GM18907 (cell line): ENCODE results near the gene CRYL1.

Experiments used
- ATAC-seq: cut with Tn5 transposase; IDR thresholded peaks from one replicate; pipeline ENCODE4 v1.9.1; 2021; ENCODE audit warnings: mild to moderate bottlenecking, moderate library complexity; ENCODE audit not compliant: unreplicated experiment

CRYL1 gene

GRCh38 chr13:20525601-20526544, at the start of gene CRYL1:
Gene CRYL1 (minus strand): TSS chr13:20525857. CDS start chr13:20525794, 63 bp downstream.
- ATAC-seq = peak; percentile 76

- ATAC-seq = no peak
Measured at GRCh38 chr13:20573636-20574035, 48.0 kb upstream of the CRYL1 start.

- no peak for ATAC-seq
Measured at GRCh38 chr13:20573186-20573585, 47.5 kb upstream of the CRYL1 start.

DNA sequence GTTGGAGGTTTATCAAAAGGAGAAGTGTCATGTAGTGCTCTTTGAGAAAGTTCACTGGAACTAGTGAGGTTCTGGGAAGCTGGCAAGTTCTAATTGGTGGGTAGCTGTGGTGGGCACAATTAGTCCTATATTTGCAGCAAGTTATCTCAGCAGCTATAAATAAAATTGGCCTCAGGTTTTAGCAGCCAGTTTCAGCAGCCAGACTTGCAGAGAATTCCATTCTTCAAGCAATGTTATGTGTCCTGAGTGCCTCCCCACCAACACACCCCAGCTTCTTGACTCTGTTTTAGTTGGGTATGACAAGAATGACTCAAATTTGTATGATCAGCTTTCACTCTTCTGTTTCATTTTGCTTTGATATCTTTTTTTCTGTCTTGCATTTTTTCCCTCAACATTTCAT, 46.0 kb upstream of the CRYL1 start:
- ATAC-seq = no peak

DNA sequence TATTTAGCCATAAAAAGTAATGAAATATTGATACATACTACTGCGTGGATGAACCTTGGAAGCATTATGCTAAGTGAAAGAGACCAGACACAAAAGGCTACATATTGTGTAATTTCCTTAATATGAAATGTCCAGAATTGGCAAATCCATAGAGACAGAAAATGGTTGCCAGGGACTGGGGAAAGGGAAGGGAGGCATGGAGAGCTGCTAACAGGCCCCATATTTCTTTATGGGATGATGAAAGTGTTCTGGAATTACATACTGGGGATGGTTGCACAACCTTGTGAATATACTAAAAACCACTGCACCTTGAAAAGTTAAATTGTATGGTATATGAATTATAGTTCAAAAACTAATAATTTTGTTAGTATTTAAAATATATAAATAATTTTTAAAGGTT, 44.9 kb upstream of the CRYL1 start:
- ATAC-seq = no peak

DNA sequence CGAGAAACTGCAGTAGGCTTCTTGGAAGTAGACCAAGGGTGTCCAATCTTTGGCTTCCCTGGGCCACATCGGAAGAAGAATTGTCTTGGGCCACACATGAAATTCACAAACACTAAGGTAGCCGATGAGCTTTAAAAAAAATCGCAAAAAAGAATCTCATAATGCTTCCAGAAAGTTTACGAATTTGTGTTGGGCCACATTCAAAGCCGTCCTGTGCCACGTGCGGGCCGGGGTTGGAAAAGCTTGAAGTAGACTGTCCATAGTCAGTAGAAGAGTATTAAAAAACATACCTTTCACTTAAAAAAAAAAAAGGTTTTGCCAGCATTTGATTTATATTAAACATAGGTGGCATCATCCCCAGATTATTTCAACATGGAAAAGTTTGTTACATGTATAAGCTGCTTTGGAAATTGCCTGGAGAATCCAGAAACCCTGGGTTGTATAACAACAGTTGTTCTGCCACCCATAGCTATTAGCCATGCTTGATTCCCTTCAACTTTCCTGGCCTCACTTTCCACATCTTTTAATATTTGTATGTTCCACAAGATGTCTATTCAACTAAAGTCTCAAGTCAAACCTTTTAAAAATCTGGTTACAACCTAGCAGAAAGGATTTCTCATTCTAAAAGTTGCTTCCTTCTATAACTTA, 42.3 kb upstream of the CRYL1 start:
- no peak for ATAC-seq

GRCh38 chr13:20566898-20567874, 41.5 kb upstream of the CRYL1 start, which contains the start of gene IFT88:
Gene IFT88 (plus strand): TSS chr13:20567157. CDS start chr13:20574386, 7,229 bp downstream.
- ATAC-seq = peak; percentile 93

DNA sequence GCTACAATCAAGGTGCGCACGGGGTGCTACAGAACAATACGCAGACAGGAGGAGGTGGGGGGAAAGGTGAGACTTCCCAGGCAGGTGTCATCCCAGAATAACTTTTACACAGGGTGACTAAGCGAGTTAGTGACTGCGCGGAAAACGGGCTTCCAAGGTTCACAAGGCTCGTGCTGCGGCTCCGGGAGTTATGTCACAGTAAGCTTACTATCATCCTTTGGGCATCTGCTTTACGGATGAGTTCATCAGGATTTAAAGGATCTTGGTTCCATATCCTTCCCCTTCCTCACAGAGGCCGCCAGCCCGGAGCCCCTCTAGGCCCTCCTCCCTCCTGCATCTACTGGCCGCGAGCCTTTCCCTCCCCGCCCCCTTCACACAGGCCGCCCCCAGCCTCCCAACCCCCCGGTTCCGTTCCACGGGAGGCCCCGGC, 40.8 kb upstream of the CRYL1 start:
- no peak for ATAC-seq

GRCh38 chr13:20565115-20565736, 39.6 kb upstream of the CRYL1 start:
- no peak for ATAC-seq

DNA sequence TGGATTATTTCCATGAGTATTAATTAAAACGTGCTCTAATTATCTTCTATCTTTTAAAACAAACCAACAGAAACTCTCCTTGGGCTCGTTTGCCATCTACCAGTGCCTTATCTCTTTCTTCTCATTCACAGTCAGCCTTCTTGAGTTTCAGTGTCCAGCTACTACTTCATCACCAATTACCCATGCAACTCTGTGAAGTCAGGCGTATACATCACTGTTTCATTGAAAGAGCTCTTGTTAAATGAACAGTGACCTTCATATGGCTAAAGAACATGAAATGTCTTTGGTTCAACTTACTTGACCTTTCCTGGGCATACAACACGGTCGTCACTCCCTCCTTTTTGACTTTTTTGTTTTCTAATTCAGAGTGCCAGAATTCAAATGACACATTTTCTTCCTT, 36.1 kb upstream of the CRYL1 start:
- ATAC-seq = no peak

GRCh38 chr13:20559659-20560356, 34.2 kb upstream of the CRYL1 start:
- ATAC-seq = no peak

DNA sequence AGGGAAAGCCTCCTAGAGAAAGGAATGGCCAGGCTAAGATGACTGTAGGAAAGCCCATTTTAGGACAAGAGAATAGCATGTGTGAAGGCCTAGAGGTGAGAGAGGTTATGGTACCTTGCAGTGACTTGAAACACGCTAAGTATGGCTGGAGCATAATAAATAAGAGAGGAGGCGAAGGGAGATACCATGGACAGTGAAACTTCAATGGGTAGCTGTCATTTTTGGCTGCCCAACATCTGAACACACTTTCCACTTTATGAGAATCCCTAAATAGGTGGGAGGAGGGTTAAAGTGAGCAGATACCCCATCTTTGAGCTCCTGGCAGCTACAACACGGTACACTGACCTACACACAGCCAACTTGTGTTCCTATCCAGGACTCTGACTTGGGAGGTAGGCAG, 33.3 kb upstream of the CRYL1 start:
- no peak for ATAC-seq

DNA sequence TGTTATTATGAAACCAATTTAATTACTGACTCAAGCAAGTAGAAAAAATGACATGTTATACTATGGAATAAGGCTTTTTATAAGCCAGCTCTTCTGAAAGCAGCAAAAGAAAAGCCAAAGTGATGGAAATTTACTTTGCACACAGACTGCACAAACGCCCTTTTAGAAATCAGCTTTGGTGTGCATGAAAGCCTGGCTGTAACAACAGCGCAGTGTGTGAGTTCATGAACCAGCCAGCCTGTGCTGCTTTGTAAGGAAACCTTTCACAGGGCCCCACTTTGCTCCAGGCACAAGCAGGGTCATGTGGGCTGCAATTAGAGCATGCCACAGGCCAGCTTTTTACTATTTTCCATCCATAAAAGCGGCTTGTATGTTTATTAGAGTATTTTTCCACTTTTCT, 27.7 kb upstream of the CRYL1 start:
- ATAC-seq = no peak

DNA sequence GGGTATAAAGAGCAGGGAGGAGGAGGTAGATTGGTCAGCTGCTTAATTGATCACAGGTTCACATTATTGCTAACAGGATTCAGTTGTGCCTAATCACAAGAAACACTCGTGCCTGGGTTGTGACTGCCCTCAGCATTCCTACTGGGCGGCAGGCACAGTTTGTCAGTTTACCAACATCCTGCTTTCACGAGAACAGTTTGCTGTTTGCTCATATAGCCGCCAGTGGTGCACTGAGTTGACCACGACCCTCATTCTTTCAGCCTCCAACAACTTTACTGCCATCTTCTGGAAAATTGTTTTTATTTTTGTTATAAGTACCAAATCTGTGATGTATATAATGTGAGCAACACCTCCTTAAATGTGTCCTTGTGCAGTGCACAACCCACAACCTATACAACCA, 25.1 kb upstream of the CRYL1 start:
- no peak for ATAC-seq

GRCh38 chr13:20547479-20547908, 21.8 kb upstream of the CRYL1 start:
- no peak for ATAC-seq

DNA sequence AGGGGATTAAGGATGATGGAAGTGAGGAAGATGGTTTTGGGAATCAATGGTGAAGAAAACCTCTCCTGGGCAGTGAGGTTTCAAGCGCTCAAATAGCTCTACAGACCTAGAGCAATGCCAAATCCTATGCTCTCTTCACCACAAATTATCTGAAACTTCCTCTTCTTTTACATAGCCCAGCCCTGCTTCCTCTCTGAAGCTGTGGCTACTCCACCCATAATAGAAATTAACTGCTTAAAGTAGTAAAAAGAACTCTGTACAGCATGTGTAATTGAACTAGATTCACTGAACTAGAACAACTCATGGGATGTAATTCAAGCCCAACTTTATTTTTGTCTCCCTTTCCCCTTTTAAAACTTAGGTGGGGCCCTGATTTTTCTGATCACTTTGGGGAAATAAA, 20.9 kb upstream of the CRYL1 start:
- ATAC-seq = no peak

- peak; percentile 60 for ATAC-seq
Measured at GRCh38 chr13:20544201-20544923, 18.7 kb upstream of the CRYL1 start.

- ATAC-seq = no peak
Measured at GRCh38 chr13:20536992-20537391, 11.3 kb upstream of the CRYL1 start.

DNA sequence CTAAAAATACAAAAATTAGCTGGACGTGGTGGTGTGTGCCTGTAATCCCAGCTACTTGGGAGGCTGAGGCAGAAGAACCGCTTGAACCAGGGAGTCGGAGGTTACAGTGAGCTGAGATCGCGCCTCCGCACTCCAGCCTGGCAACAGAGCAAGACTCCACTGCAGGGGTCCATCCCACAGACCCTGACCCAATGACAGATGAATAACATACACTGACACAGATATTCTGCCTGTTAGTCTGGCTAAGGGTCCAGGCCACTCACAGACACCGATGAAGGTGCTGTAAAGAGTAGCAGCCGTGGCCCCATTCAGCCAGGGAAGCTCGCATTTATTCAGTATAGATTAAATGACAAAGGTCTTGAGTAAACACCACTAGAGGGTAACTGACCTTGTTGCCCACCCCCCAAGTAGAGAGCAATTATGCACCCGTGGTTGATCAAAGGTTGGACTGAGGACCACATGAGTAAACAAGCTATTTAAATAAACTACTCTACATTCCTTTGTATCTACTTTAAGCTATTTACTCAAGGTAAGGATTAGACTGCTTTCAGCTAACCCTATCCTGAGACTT, 8.5 kb upstream of the CRYL1 start:
- no peak for ATAC-seq
